COR-L47 (cell line): ENCODE data around the gene MBOAT2.
A peak's percentile ranks its signal among the peaks of the same experiment; 100 is the strongest.

ENCODE experiments used
- DNase-seq: peaks from one replicate; lab custom pipeline; 2025; lab: John Stamatoyannopoulos, UW

MBOAT2 gene

DNA sequence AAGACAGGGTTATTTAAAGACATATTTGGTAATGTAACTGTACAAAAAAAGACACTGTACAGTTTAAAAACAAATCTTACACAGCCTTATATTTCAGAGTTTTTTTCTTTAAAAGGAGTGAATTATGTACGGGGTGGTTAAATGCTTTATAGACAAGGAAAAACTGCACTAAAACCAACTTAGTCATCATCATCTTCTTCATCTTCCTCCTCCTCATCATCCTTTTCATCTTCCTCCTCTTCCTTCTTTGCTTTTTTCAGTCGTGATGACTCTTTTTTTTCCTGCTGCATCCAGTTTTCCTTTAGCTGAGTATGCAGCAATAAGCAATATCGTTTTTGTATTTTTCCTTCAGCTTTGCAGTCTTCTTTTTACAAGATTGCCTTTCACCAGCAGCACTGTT, 14.6 kb upstream of the MBOAT2 start:
- DNase-seq = no peak

DNA sequence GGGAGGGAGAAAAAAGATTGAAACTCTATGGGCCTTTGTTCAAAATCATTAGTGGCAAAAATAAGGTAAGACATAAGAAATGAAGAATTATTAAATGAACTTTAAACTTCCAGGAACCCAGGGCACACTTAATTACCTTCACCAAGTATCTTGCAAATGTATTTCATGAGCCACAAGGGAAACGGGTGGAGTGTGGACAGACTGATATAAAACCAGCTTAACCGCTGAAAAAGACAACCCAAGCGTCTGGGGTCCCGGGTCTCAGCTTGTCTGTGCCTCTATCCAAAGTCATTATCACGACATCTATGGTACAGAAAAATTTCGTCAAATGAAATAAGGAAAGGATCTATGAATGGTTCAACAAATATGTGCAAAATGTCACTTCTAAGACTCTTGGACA, 13.9 kb upstream of the MBOAT2 start:
- DNase-seq = no peak

DNA sequence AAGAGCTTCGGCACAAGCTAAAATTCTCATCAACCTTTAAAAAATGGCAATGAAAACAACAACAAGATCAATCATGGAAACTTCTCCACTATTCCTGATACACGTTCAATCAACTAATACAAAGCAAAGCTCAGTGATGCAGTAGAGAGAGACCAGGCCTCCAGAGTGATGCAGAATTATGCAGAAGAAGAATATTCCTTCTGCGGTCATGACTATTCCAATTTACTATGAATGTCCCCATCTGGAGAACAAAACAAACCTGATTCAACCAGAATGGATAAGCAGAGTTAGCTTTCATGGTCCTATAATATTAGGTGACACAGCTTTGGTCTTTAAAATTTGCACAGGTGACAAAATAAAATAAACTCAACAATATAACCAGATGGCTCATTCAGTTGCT, 12.5 kb upstream of the MBOAT2 start:
- no peak for DNase-seq

DNA sequence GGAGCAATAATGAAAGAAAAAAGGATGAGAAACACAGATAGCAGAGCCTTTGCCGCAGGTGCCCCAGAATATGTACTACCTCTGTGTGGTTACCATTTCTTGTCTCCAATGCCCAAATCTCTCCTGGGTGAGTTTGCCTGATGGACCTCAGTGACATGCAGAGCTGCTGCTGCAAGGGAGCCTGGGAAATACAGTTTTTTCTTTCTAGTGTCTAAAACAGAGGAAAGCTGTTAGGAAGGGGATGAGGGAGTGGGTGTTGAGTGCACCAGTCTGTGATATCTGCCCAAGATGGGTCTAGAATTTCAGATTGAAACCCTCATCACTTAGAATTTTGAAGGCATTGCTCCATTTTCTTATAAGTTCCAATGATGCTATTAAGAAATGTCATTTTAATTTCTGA, 9.9 kb upstream of the MBOAT2 start:
- DNase-seq = no peak

DNA sequence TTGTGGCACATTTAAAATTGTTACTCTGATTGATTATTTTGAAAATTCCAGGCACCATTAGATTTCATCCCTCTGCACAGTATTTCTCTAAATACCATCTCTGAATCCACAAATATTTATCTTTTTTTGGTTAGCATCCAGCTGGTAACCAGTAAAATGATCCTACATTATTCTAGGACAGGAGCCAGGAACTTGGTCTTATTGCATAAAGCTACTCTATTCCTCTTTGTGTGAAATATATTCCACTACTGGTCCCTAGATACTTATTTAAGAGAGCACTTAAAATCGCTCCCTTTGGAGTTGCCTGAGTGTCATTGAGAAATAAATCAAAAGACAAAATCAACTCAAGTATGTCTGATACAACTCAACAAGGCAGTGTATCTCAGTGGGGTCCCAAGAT, 7.4 kb upstream of the MBOAT2 start:
- DNase-seq = no peak

DNA sequence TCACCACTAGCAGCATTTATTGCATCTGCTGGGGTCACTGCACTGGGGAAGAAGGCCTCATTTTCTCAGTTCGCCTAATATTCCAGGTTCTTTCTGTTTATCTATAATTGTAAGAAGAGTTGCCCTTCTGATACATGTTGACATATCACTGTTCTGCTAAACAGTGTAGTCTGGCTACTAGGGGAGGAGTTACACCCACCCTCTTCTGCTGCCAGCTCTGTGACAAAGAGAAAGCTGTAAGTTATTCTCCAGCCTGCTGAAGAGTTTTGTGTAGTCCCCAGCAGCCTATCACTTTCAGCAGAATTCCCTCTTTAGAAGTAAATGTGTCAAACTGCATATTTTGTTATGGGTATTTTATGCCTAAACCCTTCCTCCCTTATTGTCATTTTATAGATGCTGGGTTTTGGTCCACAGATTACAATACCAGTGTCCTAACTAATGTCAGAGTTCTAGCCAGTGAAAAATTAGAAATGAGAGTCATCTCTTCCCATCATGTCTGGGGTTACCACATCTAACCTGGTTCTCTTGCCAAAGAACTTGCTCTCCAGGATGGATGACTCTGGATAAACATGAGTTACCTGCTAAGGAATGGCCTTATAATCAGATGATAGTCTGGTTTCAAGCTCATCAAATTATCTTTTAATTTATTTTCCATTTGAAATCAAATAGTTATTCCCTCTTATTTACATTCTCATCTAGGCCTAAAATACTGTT, 5.6 kb upstream of the MBOAT2 start:
- DNase-seq = no peak

DNA sequence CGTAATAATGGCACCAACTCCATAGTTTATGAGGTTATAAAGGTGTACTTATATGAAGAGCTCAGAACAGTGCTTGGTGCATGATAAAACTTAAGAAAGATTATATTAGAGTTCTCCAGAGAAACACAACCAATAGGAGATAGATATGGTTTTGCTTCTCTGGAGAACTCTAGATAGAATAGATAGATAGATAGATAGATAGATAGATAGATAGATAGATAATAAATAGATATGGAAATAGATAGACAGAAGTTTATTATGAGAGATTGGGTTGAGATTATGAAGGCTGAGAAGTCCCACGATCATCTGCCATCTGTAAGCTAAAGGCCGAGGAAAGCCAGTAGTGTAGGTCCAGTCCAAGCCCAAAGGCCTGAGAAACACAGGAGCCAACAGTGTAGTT, 2.9 kb upstream of the MBOAT2 start:
- DNase-seq = no peak

DNA sequence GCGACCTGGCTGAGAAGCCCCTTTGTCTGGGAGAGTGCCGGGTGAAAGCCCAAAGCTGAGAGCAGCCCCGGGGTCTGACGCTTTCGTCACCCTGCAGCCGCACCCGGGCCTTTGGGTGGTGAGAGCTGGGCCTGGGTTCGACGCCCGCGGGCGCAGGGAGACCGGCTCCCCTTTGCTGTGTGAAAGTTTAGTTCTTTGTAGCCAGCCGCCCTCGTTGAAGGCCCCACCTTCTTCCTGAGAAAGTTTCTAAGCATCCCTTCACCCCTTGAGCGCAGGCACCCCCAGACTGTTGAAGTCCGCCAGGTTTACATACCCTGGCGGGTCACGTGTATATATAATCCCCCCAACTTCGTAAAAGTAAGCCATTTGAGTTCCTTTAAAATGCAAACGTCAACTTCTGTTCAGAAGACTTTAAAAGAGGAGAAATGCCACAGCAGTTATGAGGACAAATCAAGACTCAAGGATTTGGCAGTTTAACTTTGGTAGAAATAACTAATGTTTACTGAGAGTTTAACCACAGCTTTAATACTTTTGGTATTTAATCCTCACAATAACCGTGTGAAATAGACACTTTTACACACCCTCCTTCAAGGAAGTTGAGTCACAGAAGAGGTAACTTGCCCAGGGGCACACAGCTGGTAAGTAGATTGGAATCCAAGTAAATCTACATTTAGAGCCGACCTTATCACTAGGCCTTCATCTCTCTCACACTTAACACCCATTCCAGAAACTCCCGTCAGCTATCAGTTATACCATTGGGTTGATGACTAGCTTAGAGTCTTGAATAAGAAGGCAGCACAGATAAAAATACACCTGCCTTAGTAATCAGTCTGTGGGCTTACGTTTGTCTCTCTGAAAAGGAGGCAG, 1.1 kb upstream of the MBOAT2 start:
- no peak for DNase-seq

DNA sequence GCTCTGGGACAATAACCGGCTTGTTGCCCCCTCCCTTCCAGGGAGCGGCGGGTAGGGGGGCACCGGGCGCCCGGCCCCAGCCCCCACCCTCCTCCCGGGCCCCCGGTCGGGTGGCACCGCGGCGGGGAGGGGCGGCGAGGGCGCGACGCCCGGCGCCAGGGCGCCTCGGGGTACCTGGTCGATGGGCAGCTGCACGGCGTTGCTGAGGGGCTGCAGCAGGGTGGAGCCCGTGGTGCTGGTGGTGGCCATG, 193 bp downstream of the MBOAT2 start:
- no peak for DNase-seq

DNA sequence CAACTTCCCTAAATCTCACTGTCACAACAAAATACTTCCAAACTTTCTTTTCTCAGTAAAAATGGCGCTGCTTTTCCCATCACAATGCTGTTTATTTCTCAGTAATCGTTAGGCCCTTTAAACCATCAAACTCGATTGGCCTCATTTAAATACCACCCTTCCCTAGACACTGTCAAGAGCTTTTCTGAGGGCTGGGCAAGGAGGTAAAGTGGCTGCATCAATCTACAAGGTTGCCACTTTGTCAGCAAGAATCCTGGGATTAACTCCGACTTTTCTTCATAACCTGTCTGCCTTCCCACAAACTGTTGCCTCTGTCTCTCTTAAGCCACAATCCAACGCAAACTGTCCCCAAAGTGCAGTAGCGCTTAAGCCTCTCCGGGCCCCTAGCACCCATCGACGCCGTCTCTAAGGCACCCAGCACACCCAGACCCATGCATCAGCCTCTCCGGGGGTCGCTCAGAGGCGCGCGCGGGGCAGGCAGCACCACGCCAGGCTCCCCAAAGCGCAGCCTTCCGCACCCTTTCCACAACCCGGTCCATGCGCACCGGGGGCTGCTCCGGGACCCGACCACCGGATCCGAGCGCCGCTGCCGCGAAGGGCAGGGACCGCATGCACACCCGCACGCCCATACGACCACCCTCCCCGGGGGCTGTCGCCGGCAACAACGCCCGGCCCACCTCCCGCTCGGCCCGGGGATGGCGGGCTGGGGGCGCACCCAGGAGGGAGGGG, 683 bp downstream of the MBOAT2 start:
- no peak for DNase-seq

DNA sequence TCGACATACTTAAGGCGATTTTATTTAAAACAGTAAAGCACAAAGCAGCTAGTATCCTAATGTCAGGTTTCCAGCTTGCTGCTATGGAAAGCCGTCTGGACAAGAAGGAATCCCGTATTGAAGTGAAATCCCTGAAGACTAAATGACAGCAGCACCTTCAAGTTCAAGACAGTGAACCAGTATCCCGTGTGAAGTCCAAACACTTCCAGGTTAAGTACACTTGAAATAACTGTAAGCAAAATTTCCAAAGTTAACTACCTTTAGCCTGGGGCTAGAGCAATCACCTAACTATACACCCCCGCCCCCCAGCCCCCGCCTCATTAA, 1.2 kb downstream of the MBOAT2 start:
- DNase-seq = no peak

DNA sequence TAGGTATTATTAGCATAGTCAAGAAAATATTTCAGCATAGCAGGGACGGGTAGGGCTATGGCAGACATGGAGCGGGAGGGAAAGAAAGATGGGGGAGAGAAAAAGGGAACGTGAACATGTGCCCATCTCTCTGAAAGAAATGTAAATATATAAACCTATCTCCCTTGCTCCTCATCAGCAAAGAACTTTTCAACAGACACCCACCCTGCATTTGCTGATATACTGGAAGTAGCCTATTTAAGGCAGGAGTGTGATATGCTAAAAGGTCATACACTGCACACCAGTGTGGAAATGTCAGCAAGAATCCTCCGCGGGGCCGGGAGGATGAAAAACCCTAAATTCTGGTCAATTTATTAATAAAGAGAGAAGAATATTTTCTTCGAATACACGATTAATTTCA, 1.7 kb downstream of the MBOAT2 start:
- no peak for DNase-seq

DNA sequence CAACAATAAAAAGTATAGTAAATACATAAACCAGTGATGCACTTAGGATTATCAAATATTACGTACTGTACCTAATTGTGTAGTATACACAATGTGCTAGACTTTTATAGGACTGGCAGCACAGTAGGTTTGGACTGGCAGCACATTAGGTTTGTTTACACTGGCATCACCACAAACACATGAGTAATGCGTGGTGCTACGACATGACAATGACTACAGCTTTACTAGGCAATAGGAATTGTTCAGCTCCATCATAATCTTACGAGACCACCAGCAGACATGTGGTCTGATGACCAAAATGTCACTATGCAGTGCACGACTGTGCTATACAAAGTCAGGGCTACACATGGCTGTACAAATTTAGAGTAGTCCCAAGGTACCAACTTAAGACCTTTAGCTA, 2.3 kb downstream of the MBOAT2 start:
- DNase-seq = peak; percentile 66

DNA sequence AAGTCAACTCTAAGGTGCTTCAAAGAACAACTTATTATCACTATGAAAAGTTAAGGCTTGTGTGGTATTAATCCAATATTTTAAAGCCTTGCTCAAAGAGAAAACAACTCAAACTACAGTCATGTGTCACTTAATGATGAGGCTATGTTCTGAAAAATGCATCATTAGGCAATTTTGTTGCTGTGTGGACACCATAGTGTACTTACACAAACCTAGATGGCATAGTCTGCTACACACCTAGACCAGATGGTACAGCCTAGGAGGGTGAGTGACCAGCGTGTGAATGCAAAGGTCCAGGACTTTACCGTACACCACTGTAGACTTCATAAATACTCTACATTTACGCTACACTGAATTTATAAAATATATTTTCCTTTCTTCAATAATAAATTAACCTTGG, 3.0 kb downstream of the MBOAT2 start:
- DNase-seq = no peak

DNA sequence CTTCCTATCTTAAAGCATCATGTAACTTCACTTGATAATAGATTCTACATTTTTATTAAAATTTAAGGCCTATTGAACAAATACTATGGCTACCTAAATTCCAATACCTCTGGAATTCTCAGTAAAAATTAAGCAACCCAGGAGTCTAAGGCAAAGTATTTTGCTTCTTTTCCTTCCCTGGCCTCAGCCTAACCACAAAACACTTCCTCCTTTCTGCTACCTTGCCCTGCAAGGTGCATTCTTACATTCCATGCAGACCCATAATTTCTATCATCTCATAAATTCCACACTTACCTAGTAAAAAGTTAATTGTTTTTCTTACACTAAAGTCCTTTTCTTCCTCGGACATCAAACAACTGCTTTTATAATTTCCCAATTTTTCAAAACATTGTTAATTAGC, 3.7 kb downstream of the MBOAT2 start:
- DNase-seq = no peak

DNA sequence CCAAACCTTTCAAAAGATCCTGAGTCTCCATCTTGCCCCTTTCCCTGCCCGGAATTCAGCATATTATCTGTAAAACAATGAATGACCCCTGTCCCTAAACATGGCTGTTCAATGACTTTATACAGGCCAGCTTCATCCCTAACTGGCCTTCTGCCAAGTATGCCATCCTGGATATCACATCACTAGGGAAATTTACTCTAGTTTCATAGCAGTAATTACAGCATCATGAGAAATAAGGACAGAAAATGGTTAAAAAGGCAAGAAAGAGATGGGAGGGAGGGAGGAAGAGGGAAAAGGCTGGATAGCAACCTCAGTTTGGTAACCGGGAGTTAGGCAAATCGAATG, 4.4 kb downstream of the MBOAT2 start:
- DNase-seq = peak; percentile 16

DNA sequence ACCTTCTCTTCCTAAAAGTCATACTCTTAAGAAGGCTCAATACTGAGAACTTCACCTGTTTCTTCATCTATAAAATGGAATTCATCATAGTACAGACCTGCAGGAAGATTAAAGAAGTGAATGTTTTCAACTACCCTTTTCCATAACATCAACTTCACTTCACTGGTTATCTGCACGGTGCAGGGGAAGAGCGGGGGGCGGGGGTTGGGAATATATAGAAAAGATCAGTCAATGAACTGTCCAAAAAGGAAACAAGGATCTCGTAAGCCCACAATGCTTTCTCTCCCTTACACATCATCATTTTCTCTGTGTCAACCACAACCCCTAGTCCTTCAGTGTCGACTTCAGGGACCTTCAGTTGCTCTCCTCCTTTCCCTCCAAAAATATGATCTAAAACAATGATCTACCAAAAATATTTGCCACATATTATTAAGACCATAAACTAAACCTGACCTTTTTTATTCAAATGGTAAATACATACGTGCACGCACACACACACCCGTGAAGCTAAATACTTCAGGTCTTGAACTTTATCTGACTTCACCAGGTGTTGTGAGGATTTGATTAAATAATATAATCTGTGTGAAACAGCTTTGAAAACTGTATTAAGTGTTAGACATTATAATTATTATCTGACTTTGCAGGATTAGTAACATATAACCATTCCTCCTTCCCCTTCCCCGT, 4.9 kb downstream of the MBOAT2 start:
- no peak for DNase-seq

DNA sequence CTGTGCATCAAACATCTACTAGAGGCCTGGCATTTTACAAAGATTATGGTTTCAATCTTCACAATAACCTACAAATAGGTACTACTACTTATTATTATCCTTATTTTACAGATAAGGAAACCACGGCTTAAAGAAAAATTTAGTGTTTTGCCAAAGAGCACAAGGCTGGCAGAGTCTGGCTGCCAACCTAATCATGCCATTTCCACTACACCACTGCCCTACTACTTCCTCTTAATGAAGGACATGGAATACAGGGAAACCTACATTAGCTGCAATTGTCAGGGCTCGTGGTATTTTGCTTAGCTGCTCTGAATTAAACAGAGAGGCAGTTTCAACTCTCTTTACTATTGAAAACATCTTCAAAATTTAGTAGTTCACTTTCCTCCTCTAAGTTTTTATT, 5.9 kb downstream of the MBOAT2 start:
- no peak for DNase-seq

DNA sequence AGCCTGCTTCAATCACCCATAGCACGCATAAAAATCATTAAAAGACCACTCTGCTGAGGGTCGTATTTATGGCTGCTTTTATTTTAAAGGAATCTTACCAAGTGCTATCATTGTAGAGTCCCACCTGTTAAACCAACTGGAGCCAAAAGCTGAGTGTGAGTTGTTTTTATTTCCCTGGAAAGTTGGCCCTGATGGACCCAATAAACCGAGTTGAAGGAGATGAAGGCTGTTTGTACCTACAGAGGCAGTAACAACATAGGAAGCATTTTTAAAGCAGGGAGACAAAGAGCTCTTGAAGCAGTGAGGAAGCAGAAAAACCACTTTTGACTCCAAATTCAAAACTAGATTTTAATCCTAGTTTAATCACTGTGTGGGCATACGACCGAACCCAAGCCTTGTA, 6.4 kb downstream of the MBOAT2 start:
- no peak for DNase-seq

DNA sequence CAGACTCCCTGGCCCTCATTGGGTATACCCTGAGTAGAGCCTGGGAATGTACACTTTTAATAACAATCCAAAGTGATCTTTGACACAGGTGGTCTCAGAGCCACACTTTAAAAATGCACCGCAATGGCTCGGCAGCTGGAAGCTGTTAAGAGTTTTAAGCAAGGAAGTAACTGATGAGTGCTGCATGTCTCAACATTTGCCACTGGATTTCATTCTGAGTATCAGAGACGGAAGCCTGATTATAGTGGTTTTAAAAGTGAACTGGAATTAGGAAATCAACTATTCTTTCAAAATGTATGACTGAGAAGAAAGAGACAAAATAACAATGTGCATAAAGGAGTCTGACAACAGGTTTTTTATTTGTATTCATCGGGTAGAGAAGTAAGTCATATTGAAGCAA, 7.5 kb downstream of the MBOAT2 start:
- DNase-seq = no peak

DNA sequence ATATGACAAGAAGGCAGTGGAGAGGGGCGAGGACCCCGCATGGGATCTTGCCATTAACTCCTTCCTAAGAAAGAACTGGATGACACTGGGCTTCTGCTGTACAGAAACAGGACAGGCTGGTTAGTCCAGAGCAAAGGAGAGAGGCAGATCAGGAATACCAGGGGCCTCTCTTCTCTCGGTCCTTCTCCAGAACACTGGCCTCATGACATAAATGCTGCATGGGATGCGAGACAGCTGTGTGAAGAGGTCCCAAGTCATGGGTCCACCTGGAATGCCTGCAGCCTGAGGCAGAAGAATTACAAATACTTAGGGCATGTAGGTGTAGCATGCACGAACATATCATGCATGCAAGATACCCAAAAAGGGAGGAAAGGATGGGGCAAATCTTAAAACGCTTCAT, 9.1 kb downstream of the MBOAT2 start:
- DNase-seq = no peak

DNA sequence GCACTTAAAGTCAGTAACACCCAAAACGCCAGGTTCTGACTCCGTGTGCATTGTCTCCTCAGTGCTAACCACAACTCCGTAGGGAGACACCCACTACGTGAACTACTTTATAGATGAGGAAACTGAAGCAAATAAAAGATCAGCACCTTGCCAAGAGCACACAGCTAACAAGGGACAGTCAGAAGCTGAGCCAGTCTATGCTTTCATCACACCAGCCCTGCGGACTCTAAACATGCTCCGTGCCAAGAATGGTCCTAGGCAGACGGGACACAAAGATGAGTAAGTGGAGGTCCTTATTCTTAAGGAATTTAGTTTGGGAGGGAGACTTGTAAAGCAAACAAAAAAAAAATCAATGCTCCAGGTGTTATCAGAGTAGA, 9.6 kb downstream of the MBOAT2 start:
- DNase-seq = no peak
